Bronchial epithelial cell (primary cell): ENCODE results near the gene GLP1R. TPM values are rescaled to one million over a fixed set of nuclear protein-coding genes. Genes with fewer than 3 reads are reported as not detected.

Experiments
- DNase-seq: peaks from one replicate; pipeline ENCODE4 v3.0.0-alpha.2; 2010; ENCODE audit warnings: low read depth
- FAIRE-seq: peaks from 2 replicates; lab custom pipeline; 2011; peaks lifted over from hg19 to GRCh38; lab: Jason Lieb, UNC
- H3K27me3 ChIP-seq: 2 replicates; pipeline ENCODE4 v1.5.1; 2011; ENCODE audit warnings: low read length; ENCODE audit not compliant: control insufficient read depth, insufficient read depth
- H3K36me3 ChIP-seq: 2 replicates; pipeline ENCODE4 v1.5.1; 2011; ENCODE audit warnings: low read length; ENCODE audit not compliant: control insufficient read depth, insufficient read depth
- H3K4me3 ChIP-seq: 2 replicates; pipeline ENCODE4 v1.5.1; 2011; ENCODE audit warnings: mild to moderate bottlenecking, low read depth, low read length, control low read depth
- CTCF ChIP-seq: IDR thresholded peaks from 2 replicates; pipeline ENCODE4 v1.5.1; 2011; ENCODE audit warnings: mild to moderate bottlenecking, moderate library complexity, low read length, control low read depth, inconsistent platforms; ENCODE audit not compliant: insufficient read depth, severe bottlenecking
- total RNA-seq: library from RNA; depleted of rRNA; stranded (reverse); fragments of >200 nt; gene quantifications from 2 replicates; pipeline ENCODE4 v1.2.1, GENCODE V29; 2014

The GLP1R gene
- total RNA-seq, 1 donor from 2014 or later, result not detected

GRCh38 chr6:39008737-39009136 is 39.8 kb upstream of the GLP1R start:
- DNase-seq (no peak), FAIRE-seq (no peak)
- H3K4me3 ChIP-seq, result no peak overlapping the region
- no peaks in the 10 kb centered on the region for H3K36me3 ChIP-seq
- TF ChIP-seq CTCF, result no peak
- peaks cover 4% of the 10 kb centered on the region for H3K27me3 ChIP-seq

- FAIRE-seq, result no peak
- DNase-seq, result no peak
These were observed 39.1 kb upstream of the GLP1R start for GRCh38 chr6:39009476-39009875.

GRCh38 chr6:39016839-39017546 is 31.6 kb upstream of the GLP1R start:
- H3K4me3 ChIP-seq, result no peak overlapping the region
- no peak for TF ChIP-seq CTCF
- no peak for FAIRE-seq
- no peaks in the 10 kb centered on the region for H3K36me3 ChIP-seq
- H3K27me3 ChIP-seq, result no peaks in the 10 kb centered on the region
- no peak for DNase-seq

More at GRCh38 chr6:39009476-39009875, 39.1 kb upstream of the GLP1R start:
- Histone ChIP-seq H3K27me3 (peaks cover 4% of the 10 kb centered on the region), H3K4me3 (no peak overlapping the region), H3K36me3 (no peaks in the 10 kb centered on the region)
- TF ChIP-seq CTCF, result no peak

- no peaks in the 10 kb centered on the region for H3K27me3 ChIP-seq
- FAIRE-seq, result no peak
- no peaks in the 10 kb centered on the region for H3K36me3 ChIP-seq
- DNase-seq, result no peak
- TF ChIP-seq CTCF, result no peak
- H3K4me3 ChIP-seq, result no peak overlapping the region
These were observed 31.1 kb upstream of the GLP1R start for GRCh38 chr6:39017547-39017880.

- TF ChIP-seq CTCF, result no peak
- Histone ChIP-seq H3K4me3 (no peak overlapping the region), H3K27me3 (no peaks in the 10 kb centered on the region), H3K36me3 (no peaks in the 10 kb centered on the region)
- no peak for FAIRE-seq
- DNase-seq, result no peak
These were observed 30.5 kb upstream of the GLP1R start for GRCh38 chr6:39018103-39018502.

- TF ChIP-seq CTCF, result no peak
- Histone ChIP-seq H3K27me3 (no peaks in the 10 kb centered on the region), H3K36me3 (no peaks in the 10 kb centered on the region), H3K4me3 (no peak overlapping the region)
- FAIRE-seq (no peak), DNase-seq (no peak)
These were observed 28.4 kb upstream of the GLP1R start for GRCh38 chr6:39020136-39020535.
